ENCODE data around the gene RAPH1.

- TF ChIP-seq CTCF (IDR thresholded peaks at IDR 0.05; ENCODE audit: insufficient read depth, low read length) (no peak), SPI1 (IDR thresholded peaks at IDR 0.05; ENCODE audit: borderline replicate concordance, low read depth) (no peak)
These were observed 31.1 kb upstream of the RAPH1 start for GRCh38 chr2:203566161-203566560.

All from HL-60 (cell line).